Suprapubic skin (tissue), 3 donors: Measurements from ENCODE around the gene SPEG.

Source experiments
- EP300 ChIP-seq: sonication (generic); formaldehyde crosslinking; IDR thresholded peaks from one replicate; pipeline ENCODE4 v1.6.1; 2017; ENCODE audit warnings: antibody characterized with exemption
- POLR2A ChIP-seq, 2 donors: fragments of 450-650 bp; IDR thresholded peaks; one replicate each; pipeline ENCODE4 v1.6.1; 2017; ENCODE audit warnings: antibody characterized with exemption in 2 of 2, mild to moderate bottlenecking in 2 of 2, moderate library complexity in 2 of 2
- TF ChIP-seq, protein P1 (sequence below), 2 donors: fragments of 200-600 bp in 1 of 2; fragments of 450-650 bp in 1 of 2; sonication (generic) in 1 of 2; IDR thresholded peaks; one replicate each; pipeline ENCODE4 v1.5.1; 2016 to 2019; ENCODE audit warnings: antibody characterized with exemption in 2 of 2, mild to moderate bottlenecking in 1 of 2, moderate library complexity in 1 of 2

DNA sequence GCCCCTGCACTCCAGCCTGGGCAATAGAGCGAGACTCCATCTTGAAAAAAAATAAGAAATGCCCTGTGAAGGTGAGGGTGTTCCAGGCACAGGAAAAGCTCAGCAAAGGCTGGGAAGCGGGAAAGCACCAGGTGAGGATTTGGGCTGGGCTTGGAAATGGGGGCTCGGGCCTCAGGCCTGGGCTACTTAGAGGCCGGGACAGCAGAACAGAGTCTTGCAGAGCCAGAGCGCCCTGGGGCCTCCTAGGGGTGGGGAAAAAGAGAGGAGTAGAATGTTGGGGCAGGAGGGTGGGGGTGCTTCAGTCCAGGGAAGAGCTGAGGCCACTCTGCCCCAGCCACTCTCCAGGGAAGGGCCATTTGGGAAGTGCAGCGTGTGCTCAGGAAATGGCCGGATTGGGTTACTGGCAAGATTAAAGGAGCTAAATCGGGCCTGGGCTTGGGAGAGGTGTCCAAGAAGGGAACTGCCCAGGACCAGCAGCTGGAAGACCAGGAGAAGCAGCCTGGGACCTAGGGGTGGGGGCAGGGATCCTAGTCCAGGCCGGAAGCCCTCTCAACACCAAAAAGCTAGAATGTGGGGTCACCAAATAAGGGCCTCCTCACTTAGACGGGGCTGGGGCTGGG, 30.2 kb upstream of the SPEG start:
- TF ChIP-seq POLR2A (IDR thresholded peaks at IDR 0.05) (no peak), EP300 (no peak)
- TF ChIP-seq, protein P1, sequence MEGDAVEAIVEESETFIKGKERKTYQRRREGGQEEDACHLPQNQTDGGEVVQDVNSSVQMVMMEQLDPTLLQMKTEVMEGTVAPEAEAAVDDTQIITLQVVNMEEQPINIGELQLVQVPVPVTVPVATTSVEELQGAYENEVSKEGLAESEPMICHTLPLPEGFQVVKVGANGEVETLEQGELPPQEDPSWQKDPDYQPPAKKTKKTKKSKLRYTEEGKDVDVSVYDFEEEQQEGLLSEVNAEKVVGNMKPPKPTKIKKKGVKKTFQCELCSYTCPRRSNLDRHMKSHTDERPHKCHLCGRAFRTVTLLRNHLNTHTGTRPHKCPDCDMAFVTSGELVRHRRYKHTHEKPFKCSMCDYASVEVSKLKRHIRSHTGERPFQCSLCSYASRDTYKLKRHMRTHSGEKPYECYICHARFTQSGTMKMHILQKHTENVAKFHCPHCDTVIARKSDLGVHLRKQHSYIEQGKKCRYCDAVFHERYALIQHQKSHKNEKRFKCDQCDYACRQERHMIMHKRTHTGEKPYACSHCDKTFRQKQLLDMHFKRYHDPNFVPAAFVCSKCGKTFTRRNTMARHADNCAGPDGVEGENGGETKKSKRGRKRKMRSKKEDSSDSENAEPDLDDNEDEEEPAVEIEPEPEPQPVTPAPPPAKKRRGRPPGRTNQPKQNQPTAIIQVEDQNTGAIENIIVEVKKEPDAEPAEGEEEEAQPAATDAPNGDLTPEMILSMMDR (IDR thresholded peaks at IDR 0.05), result no peak
